ENCODE data around the gene NDUFAF2. TPM values are rescaled to one million over a fixed set of nuclear protein-coding genes. Genes with fewer than 3 reads are reported as not detected.
"Not testable (repeated sequence)": the region's sequence is repeated elsewhere in the genome, so short reads cannot be mapped to it uniquely, and the experiment has no call there.

Gene NDUFAF2
- total RNA-seq, 2 experiments from 2014 or later, result 18.9 to 22.3 TPM

DNA sequence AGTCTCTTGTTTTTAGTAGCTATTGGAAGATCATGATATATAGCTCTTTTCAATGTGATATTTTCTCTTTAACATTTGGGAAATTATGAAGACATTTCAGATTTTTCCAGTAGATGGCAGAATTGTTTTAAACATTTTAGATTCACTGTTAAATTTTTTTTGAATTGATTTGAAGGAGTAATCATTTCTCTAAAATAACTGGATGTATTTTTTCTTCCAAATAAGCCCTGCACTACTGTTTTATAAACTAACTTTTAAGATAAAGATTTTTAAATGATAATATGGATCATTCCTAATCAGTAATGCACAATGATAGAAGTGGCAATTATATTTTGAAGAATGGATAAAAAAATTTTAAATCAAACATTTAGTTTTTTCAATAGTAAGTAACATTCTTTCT is 14.2 kb downstream of the NDUFAF2 start:
- Mint-ChIP-seq H3K4me1 (peaks cover 4% of the 10 kb centered on the region), H3K9me3 (peaks cover 6% of the 10 kb centered on the region), H3K27ac (no peak overlapping the region), H3K36me3 (ENCODE audit: low read depth) (no peaks in the 10 kb centered on the region), H3K4me3 (no peak overlapping the region), H3K27me3 (no peaks in the 10 kb centered on the region)
- ChIA-PET POLR2A (no interaction called here), CTCF (no interaction called here)
- no peak for DNase-seq

GRCh38 chr5:60960591-60960990 is 15.6 kb downstream of the NDUFAF2 start:
- Mint-ChIP-seq H3K27me3 (no peaks in the 10 kb centered on the region), H3K9me3 (peaks cover 5% of the 10 kb centered on the region), H3K36me3 (ENCODE audit: low read depth) (no peaks in the 10 kb centered on the region), H3K4me1 (peaks cover 4% of the 10 kb centered on the region), H3K4me3 (no peak overlapping the region), H3K27ac (no peak overlapping the region)
- ChIA-PET POLR2A (no interaction called here), CTCF (interaction anchor here (0.6 kb wide), 1 partner anchor 589 kb away, joined by 3 read pairs; no protein-coding TSS in a partner anchor)
- peak; percentile 19 for DNase-seq

DNA sequence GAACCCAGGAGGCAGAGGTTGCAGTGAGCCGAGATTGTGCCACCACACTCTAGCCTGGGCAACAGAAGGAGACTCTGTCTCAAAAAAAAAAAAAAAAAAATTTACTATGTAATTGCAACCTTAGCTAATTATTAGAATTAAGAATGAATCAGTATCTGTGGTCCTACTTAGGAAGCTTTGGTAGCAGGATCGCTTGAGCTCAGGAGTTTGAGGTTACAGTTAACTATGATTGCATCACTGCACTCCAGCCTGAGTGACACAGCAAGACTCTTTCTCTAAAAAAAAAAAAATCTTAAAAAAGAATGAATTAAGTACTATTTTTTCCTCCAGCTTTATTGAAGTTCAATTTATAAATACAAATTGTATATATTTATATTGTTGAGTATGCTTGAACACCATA is 16.7 kb downstream of the NDUFAF2 start:
- no peak for DNase-seq
- H3K4me1 Mint-ChIP-seq, result peaks cover 4% of the 10 kb centered on the region
- H3K9me3 Mint-ChIP-seq, result peaks cover 12% of the 10 kb centered on the region
- POLR2A ChIA-PET, result no interaction called here
- H3K4me3 Mint-ChIP-seq, result no peak overlapping the region
- no peaks in the 10 kb centered on the region for H3K36me3 Mint-ChIP-seq (ENCODE audit: low read depth)
- no peak overlapping the region for H3K27ac Mint-ChIP-seq
- CTCF ChIA-PET, result interaction anchor here (0.6 kb wide), 2 partner anchors 59 to 498 kb away, joined by 3 read pairs; no protein-coding TSS in a partner anchor
- H3K27me3 Mint-ChIP-seq, result no peaks in the 10 kb centered on the region

DNA sequence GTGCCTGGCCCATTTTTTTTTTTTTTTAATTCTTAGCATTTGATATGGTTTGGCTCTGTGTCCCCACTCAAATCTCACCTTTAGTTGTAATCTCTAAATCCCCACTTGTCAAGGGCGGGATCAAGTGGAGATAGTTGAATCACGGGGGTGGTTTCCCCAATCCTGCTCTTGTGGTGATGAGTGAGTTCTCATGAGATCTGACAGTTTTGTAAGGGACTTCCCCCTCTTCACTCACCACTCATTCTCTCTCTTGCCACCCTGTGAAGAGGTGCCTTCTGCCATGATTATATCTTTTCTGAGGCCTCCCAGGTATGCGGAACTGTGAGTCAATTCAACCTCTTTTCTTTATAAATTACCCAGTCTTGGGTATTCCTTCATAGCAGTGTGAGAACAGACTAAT is 27.2 kb downstream of the NDUFAF2 start:
- Mint-ChIP-seq H3K4me1 (peaks cover 3% of the 10 kb centered on the region), H3K36me3 (ENCODE audit: low read depth) (peaks cover 15% of the 10 kb centered on the region), H3K9me3 (peaks cover 30% of the 10 kb centered on the region), H3K27ac (no peak overlapping the region), H3K27me3 (no peaks in the 10 kb centered on the region), H3K4me3 (no peak overlapping the region)
- CTCF ChIA-PET, result no interaction called here
- POLR2A ChIA-PET, result no interaction called here
- DNase-seq, result no peak

DNA sequence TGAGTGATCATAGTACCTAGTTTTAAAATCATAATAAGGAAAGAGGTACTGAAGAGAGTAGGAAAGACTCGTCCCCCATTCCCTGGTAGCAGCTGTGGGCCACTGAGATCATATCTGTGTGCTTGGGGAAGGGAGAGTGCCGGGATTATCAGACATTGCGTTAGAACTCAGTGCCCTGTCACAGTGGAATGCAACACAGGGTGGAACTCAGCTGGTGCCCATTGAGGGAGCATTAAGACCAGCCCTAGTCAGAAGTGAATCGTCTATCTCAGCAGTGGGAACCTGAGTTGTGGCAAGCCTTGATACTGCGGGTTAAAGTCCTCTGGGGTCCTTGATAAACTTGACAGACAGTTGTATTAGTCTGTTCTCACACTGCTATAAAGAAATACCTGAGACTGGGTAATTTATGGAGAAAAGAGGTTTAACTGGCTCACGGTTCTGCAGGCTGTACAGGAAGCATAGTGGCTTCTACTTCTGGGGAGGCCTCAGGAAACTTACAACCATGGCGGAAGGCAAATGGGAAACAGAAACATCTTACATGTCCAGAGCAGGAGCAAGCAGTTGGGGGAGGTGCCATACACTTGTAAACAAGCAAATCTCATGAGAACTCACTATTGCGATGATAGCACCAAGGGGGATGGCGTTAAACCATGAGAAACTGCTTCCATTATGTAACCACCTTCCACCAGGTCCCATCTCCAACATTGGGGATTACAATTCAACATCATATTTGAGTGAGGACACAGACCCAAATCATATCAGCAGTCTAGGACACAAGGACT is 33.1 kb downstream of the NDUFAF2 start:
- CTCF ChIA-PET, result no interaction called here
- no peak for DNase-seq

GRCh38 chr5:60978968-60979367 is 34.0 kb downstream of the NDUFAF2 start:
- no peaks in the 10 kb centered on the region for H3K27me3 Mint-ChIP-seq
- ChIA-PET CTCF (no interaction called here), POLR2A (no interaction called here)
- no peak overlapping the region for H3K4me3 Mint-ChIP-seq
- peaks cover 26% of the 10 kb centered on the region for H3K9me3 Mint-ChIP-seq
- DNase-seq, result no peak
- H3K4me1 Mint-ChIP-seq, result no peaks in the 10 kb centered on the region
- peaks cover 5% of the 10 kb centered on the region for H3K36me3 Mint-ChIP-seq (ENCODE audit: low read depth)
- no peak overlapping the region for H3K27ac Mint-ChIP-seq

More for the DNA sequence above, 33.1 kb downstream of the NDUFAF2 start:
- Mint-ChIP-seq H3K4me3 (no peak overlapping the region), H3K27me3 (no peaks in the 10 kb centered on the region), H3K4me1 (no peaks in the 10 kb centered on the region), H3K27ac (no peak overlapping the region), H3K36me3 (ENCODE audit: low read depth) (peaks cover 5% of the 10 kb centered on the region), H3K9me3 (peaks cover 25% of the 10 kb centered on the region)
- POLR2A ChIA-PET, result no interaction called here

- ChIA-PET POLR2A (no interaction called here), CTCF (interaction anchor here (1.2 kb wide), 1 partner anchor 14 kb away, joined by 3 read pairs; no protein-coding TSS in a partner anchor)
- Mint-ChIP-seq H3K4me1 (no peaks in the 10 kb centered on the region), H3K9me3 (peaks cover 21% of the 10 kb centered on the region), H3K27me3 (no peaks in the 10 kb centered on the region), H3K36me3 (ENCODE audit: low read depth) (peaks cover 2% of the 10 kb centered on the region), H3K4me3 (no peak overlapping the region), H3K27ac (no peak overlapping the region)
- DNase-seq, result no peak
Measured at GRCh38 chr5:60980511-60980910, 35.5 kb downstream of the NDUFAF2 start.

DNA sequence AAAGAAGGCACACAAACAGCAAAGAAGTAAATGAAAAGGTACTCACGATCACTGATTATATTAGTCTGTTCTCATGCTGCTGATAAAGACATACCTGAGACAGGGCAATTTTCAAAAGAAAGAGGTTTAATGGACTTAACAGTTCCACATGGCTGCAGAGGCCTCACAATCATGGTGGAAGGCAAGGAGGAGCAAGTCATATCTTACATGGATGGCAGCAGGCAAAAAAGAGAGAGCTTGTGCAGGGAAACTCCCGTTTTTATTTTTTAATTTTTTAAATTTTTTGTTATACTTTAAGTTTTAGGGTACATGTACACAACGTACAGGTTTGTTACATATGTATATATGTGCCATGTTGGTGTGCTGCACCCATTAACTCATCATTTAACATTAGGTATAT is 37.1 kb downstream of the NDUFAF2 start:
- POLR2A ChIA-PET, H3K4me1 Mint-ChIP-seq: not testable (repeated sequence)

DNA sequence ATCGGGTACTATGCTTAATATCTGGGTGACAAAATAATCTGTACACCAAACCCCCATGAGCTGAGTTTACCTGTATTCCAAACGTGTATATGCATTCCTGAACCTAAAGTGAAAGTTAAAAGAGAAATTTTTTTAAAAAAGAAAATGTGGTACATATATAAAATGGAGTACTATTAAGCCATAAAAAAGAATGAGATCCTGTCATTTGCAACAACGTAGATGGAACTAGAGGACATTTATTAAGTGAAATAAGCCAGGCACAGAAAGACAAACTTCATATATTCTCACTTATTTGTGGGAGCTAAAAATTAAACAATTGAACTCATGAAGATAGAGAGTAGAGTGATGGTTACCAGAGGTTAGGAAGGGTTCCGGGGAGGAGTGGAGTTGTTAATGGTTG is 44.8 kb downstream of the NDUFAF2 start:
- no peaks in the 10 kb centered on the region for H3K27me3 Mint-ChIP-seq

More for the DNA sequence above, 37.1 kb downstream of the NDUFAF2 start:
- DNase-seq; H3K36me3 Mint-ChIP-seq (ENCODE audit: low read depth); H3K27me3 Mint-ChIP-seq; CTCF ChIA-PET; H3K27ac Mint-ChIP-seq; H3K4me3 Mint-ChIP-seq: not testable (repeated sequence)
- peaks cover 27% of the 10 kb centered on the region for H3K9me3 Mint-ChIP-seq

GRCh38 chr5:60992871-60993270 is 47.9 kb downstream of the NDUFAF2 start:
- H3K4me3 Mint-ChIP-seq, result no peak overlapping the region
- CTCF ChIA-PET, result no interaction called here
- no peak for DNase-seq
- H3K4me1 Mint-ChIP-seq, result no peaks in the 10 kb centered on the region
- POLR2A ChIA-PET, result no interaction called here
- H3K27me3 Mint-ChIP-seq, result no peaks in the 10 kb centered on the region
- H3K27ac Mint-ChIP-seq, result no peak overlapping the region
- H3K36me3 Mint-ChIP-seq (ENCODE audit: low read depth), result peaks cover 2% of the 10 kb centered on the region
- peaks cover 31% of the 10 kb centered on the region for H3K9me3 Mint-ChIP-seq

More for the DNA sequence above, 44.8 kb downstream of the NDUFAF2 start:
- Mint-ChIP-seq H3K4me1 (no peaks in the 10 kb centered on the region), H3K9me3 (peaks cover 39% of the 10 kb centered on the region), H3K27ac (no peak overlapping the region), H3K4me3 (no peak overlapping the region), H3K36me3 (ENCODE audit: low read depth) (peaks cover 9% of the 10 kb centered on the region)
- DNase-seq, result no peak
- CTCF ChIA-PET, result interaction anchor here (1.0 kb wide), 1 partner anchor 312 kb away, joined by 3 read pairs; no protein-coding TSS in a partner anchor
- POLR2A ChIA-PET, result no interaction called here

- H3K9me3 Mint-ChIP-seq, result peaks cover 31% of the 10 kb centered on the region
- H3K4me3 Mint-ChIP-seq, result no peak overlapping the region
- POLR2A ChIA-PET, result no interaction called here
- no peaks in the 10 kb centered on the region for H3K27me3 Mint-ChIP-seq
- no peaks in the 10 kb centered on the region for H3K4me1 Mint-ChIP-seq
- peaks cover 2% of the 10 kb centered on the region for H3K36me3 Mint-ChIP-seq (ENCODE audit: low read depth)
- DNase-seq, result no peak
- no peak overlapping the region for H3K27ac Mint-ChIP-seq
- CTCF ChIA-PET, result interaction anchor here (1.4 kb wide), 1 partner anchor 13 kb away, joined by 3 read pairs; no protein-coding TSS in a partner anchor
Measured at GRCh38 chr5:60993425-60993824, 48.4 kb downstream of the NDUFAF2 start.

DNA sequence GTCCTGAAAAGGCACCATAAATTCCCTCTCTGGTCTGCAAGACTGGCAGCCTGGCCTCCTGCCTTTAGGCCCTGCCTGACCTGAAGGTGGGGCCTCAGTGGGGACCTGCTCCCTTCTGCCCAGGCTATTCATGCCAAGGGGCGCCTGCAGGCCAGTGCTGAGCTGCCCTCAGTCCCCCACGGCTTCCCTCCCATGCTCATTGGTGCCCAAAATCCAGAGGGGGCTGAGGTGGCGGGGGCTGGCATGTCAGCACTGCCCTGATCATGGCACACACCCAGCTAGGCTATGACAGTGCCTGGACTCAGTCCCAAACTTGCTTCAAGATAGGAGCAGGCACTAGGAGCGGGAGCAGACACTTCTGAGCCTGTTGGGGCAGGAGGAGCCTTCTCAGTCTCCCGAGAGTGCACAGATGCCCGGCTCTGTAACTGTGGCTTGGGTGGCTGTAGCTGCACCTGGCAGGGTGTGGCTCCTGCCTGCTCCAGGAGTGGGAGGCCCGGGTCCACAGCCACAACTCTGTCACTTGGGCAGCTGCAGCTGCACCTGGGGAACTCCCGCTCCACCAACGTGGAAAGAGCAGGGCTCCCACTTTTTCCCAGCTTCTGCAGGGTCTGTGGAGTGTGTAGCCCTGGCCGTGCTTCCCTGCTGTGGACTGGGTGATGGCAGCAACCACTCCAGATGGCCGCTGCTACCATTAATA is 49.0 kb downstream of the NDUFAF2 start:
- ChIA-PET CTCF (interaction anchor here (0.8 to 1.4 kb wide), 2 partner anchors 14 to 49 kb away, joined by 3 read pairs; partner anchors contain the start of genes ERCC8 and NDUFAF2), POLR2A (no interaction called here)
- H3K27ac Mint-ChIP-seq, result no peak overlapping the region
- H3K36me3 Mint-ChIP-seq (ENCODE audit: low read depth), result peaks cover 2% of the 10 kb centered on the region
- no peaks in the 10 kb centered on the region for H3K27me3 Mint-ChIP-seq
- no peaks in the 10 kb centered on the region for H3K4me1 Mint-ChIP-seq
- H3K9me3 Mint-ChIP-seq, result peaks cover 31% of the 10 kb centered on the region
- H3K4me3 Mint-ChIP-seq, result no peak overlapping the region
- DNase-seq, result no peak

- no peak for DNase-seq
- peaks cover 2% of the 10 kb centered on the region for H3K36me3 Mint-ChIP-seq (ENCODE audit: low read depth)
- no peak overlapping the region for H3K27ac Mint-ChIP-seq
- H3K27me3 Mint-ChIP-seq, result no peaks in the 10 kb centered on the region
- no peaks in the 10 kb centered on the region for H3K4me1 Mint-ChIP-seq
- peaks cover 19% of the 10 kb centered on the region for H3K9me3 Mint-ChIP-seq
- ChIA-PET CTCF (interaction anchor here (1.1 kb wide), 1 partner anchor 15 kb away, joined by 3 read pairs; no protein-coding TSS in a partner anchor), POLR2A (no interaction called here)
- no peak overlapping the region for H3K4me3 Mint-ChIP-seq
Measured at GRCh38 chr5:60996368-60996767, 51.4 kb downstream of the NDUFAF2 start.

Measured in activated CD4-positive, alpha-beta T cell treated with anti-CD3 and anti-CD28 coated beads, Interleukin-2, amount 10 ng/mL, durations not matched to agents 7 days and 5 days (primary cell).